GM12878 (cell line): ENCODE results near the gene SULT2B1.

Source experiments
- STAT3 ChIP-seq: IDR thresholded peaks from 2 replicates; pipeline ENCODE4 v1.6.1; 2011; ENCODE audit warnings: low read depth, low read length, improper control_type of control experiment
- SUPT20H ChIP-seq: IDR thresholded peaks from 2 replicates; pipeline ENCODE4 v1.6.1; 2011; ENCODE audit warnings: low read depth, mild to moderate bottlenecking, low read length, moderate library complexity, borderline replicate concordance; ENCODE audit not compliant: control insufficient read depth

DNA sequence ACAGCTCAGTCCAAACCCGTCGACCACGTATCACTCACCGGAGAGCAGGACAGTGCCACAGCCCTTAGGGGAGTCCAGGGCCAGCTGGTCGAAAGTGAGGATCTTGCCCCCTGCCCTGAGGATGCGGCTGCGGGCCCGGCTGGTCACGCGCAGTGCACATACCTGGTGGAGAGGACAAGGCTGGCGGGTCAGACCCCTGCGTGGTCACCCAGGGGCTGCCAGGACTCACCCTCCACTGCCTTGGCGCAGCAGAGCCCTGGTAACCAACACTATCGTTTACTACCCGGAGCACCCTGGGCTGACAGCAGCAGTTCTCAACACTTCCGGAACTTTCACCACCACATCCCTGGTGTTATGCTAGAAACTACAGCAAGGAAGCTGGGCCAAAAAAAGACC lies 64.1 kb downstream of the SULT2B1 start:
- TF ChIP-seq SUPT20H: no peak
- no peak for TF ChIP-seq STAT3
